GM23338 (cell line): ENCODE data around the gene TAPBP.

ENCODE experiments used
- CREB1 ChIP-seq: fragments of 250-450 bp; sonication (Bioruptor Pico); IDR thresholded peaks from 2 replicates; pipeline ENCODE4 v1.5.0; 2020; ENCODE audit warnings: low read depth, mild to moderate bottlenecking, moderate library complexity
- CTCF ChIP-seq, 2 experiments: fragments of 200-600 bp in 1 of 2; sonication (generic) in 1 of 2; conservative IDR thresholded peaks; 2 replicates each; pipeline versions ENCODE4 v1.5.1 to v1.6.1; 2016 to 2017; ENCODE audit warnings: antibody characterized with exemption in 2 of 2, low read depth in 2 of 2, mild to moderate bottlenecking in 2 of 2, moderate library complexity in 1 of 2
- ETS1 ChIP-seq: IDR thresholded peaks from 2 replicates; pipeline ENCODE4 v1.6.1; 2016; ENCODE audit warnings: antibody characterized with exemption
- EZH2 ChIP-seq: fragments of 200-600 bp; sonication (generic); IDR thresholded peaks from one replicate; pipeline ENCODE4 v1.8.0; 2017; ENCODE audit warnings: antibody characterized with exemption, mild to moderate bottlenecking, low read depth; ENCODE audit not compliant: unreplicated experiment
- EZH2phosphoT487 ChIP-seq: fragments of 200-600 bp; sonication (generic); IDR thresholded peaks from one replicate; pipeline ENCODE4 v1.8.1; 2018; ENCODE audit warnings: antibody characterized with exemption; ENCODE audit not compliant: unreplicated experiment
- JUNB ChIP-seq: IDR thresholded peaks from one replicate; pipeline ENCODE4 v1.6.1; 2016; ENCODE audit warnings: antibody characterized with exemption; ENCODE audit not compliant: unreplicated experiment
- NANOG ChIP-seq: IDR thresholded peaks from 2 replicates; pipeline ENCODE4 v1.6.1; 2016; ENCODE audit warnings: antibody characterized with exemption, borderline replicate concordance
- POLR2AphosphoS5 ChIP-seq: IDR thresholded peaks from 2 replicates; pipeline ENCODE4 v1.6.1; 2016; ENCODE audit warnings: antibody characterized with exemption, low read depth
- REST ChIP-seq: IDR thresholded peaks from one replicate; pipeline ENCODE4 v1.6.1; 2018; ENCODE audit warnings: antibody characterized with exemption; ENCODE audit not compliant: unreplicated experiment
- STAT1 ChIP-seq: IDR thresholded peaks from one replicate; pipeline ENCODE4 v1.6.1; 2016; ENCODE audit warnings: antibody characterized with exemption; ENCODE audit not compliant: unreplicated experiment
- ZNF114 ChIP-seq: fragments of 250-450 bp; sonication (Bioruptor Pico); IDR thresholded peaks from 2 replicates; pipeline ENCODE4 v1.5.0; 2020; ENCODE audit warnings: mild to moderate bottlenecking, moderate library complexity
- ZNF331 ChIP-seq: fragments of 250-450 bp; sonication (Bioruptor Pico); IDR thresholded peaks from 2 replicates; pipeline ENCODE4 v1.5.0; 2020; ENCODE audit warnings: low read depth, mild to moderate bottlenecking, moderate library complexity
- ZNF462 ChIP-seq: fragments of 250-450 bp; sonication (Bioruptor Pico); IDR thresholded peaks from 2 replicates; pipeline ENCODE4 v1.5.0; 2020; ENCODE audit warnings: mild to moderate bottlenecking, moderate library complexity

- TF ChIP-seq EZH2, result no peak
- TF ChIP-seq CTCF (conservative IDR thresholded peaks at IDR 0.05; ENCODE audit: low read depth in 2 of 2), result no peak
- TF ChIP-seq EZH2phosphoT487, result no peak
- TF ChIP-seq POLR2AphosphoS5, result no peak
- TF ChIP-seq STAT1, result no peak
- TF ChIP-seq JUNB, result no peak
- TF ChIP-seq NANOG, result no peak
- TF ChIP-seq REST, result no peak
- no peak for TF ChIP-seq CREB1 (CRISPR knock-in tag)
- TF ChIP-seq ETS1, result no peak
- no peak for TF ChIP-seq ZNF331 (CRISPR knock-in tag)
- no peak for TF ChIP-seq ZNF114
- no peak for TF ChIP-seq ZNF462
These were observed 63.9 kb downstream of the TAPBP start for GRCh38 chr6:33249732-33250630.
